ENCODE data around the gene PTPRCAP. TPM values are rescaled to one million over a fixed set of nuclear protein-coding genes. Genes with fewer than 3 reads are reported as not detected.

The PTPRCAP gene
- total and polyA plus RNA-seq, 2 donors (not counting 1 experiment from before 2014, with no cell fraction given): 266 to 565 TPM

DNA sequence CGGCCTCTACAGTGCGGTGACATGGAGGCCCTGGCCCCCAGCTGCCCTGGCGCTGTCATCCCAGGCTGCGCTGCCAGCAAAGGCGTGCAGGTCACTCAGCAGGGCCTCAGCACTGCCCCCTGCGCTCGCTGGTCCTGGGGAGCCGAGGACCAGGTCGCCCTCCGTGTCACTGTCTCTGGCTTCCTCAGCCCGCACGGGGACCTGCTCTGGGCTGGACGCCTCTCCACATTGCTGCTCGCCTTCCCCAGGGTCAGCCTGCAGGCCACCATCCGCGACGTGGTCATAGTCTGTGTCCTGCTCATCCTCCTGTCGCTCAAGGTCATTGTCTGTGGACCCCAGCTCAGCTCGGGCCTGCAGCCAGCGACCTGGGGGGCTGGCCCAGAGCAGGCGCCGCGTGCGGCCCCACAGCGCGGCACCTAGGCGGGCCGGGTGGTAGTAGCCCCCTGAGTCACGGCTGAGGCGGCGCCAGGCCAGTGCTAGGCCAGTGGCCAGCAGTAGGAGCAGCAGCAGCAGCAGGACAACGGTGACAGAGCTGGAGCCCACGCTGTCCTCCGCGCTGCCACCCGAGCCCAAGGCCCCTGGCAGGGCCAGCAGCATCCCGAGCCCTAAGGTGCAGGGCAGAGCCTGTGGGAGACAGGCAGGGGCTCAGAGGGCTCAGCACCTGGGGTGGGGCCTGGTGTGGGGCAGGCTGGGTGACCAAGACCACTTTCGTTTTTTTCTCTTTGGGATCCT is 1.6 kb downstream of the PTPRCAP start:
- H3K27me3 Mint-ChIP-seq: no peaks in the 10 kb centered on the region
- peaks cover 87% of the 10 kb centered on the region for H3K4me1 Mint-ChIP-seq
- H3K27me3 ChIP-seq (replicated peaks in 1 of 4; ENCODE audit: control extremely low read depth in 1 of 4, control insufficient read depth in 3 of 4, insufficient read depth in 4 of 4, low read length in 3 of 4): no peaks in the 10 kb centered on the region
- TF ChIP-seq CTCF (IDR thresholded peaks at IDR 0.05): no peak
- no peak for TF ChIP-seq EZH2 (IDR thresholded peaks at IDR 0.05; ENCODE audit: borderline replicate concordance, insufficient read depth, low read depth, low read length, poor library complexity, severe bottlenecking)
- peak overlapping the region; percentile 98 for H3K27ac Mint-ChIP-seq
- H3K4me1 ChIP-seq (ENCODE audit: control insufficient read depth in 2 of 2, insufficient read depth in 2 of 2, low read length in 2 of 2): peaks cover 59 to 87% of the 10 kb centered on the region in 2 donors
- intact Hi-C loops (cut with micrococcal nuclease): loop anchor here (1.0 to 2.0 kb wide), 4 partner anchors 8 to 47 kb away; partner anchors contain the start of genes AIP and RPS6KB2
- H3K4me3 Mint-ChIP-seq: peak overlapping the region; percentile 88
- peak overlapping the region; percentile 82 for H3K9ac ChIP-seq (ENCODE audit: low read length)
- peaks cover 79% of the 10 kb centered on the region for H3K79me2 ChIP-seq (ENCODE audit: control insufficient read depth, insufficient read depth, low read length)
- no peak for DNase-seq
- H3K9me3 Mint-ChIP-seq (ENCODE audit: insufficient read depth): no peaks in the 10 kb centered on the region
- 60% methylated on average over 38 of the region's 38 CpGs for WGBS (ENCODE audit: insufficient coverage)
- H3K27ac ChIP-seq (ENCODE audit: low read length in 2 of 2): peak overlapping the region; percentile 71 to 88
- H2AFZ ChIP-seq (ENCODE audit: insufficient read depth, low read depth, low read length, poor library complexity, severe bottlenecking): no peak overlapping the region
- H3K4me3 ChIP-seq (ENCODE audit: control extremely low read depth in 1 of 5, extremely low read depth in 1 of 5, insufficient read depth in 1 of 5, low read depth in 2 of 5, low read length in 4 of 5): peak overlapping the region; percentile 51 to 96 (median 86)
- ATAC-seq (ENCODE audit: low read depth): no peak
- peak overlapping the region; percentile 99 for H3K4me2 ChIP-seq (replicated peaks; ENCODE audit: low read depth, low read length, poor library complexity, severe bottlenecking)
- H3K9me3 ChIP-seq (ENCODE audit: control extremely low read depth in 1 of 3, control insufficient read depth in 2 of 3, insufficient read depth in 1 of 3, low read length in 2 of 3): peaks cover 0 to 3% (median 0%) of the 10 kb centered on the region in 3 donors
- peaks cover 0 to 51% of the 10 kb centered on the region in 2 experiments for H3K36me3 ChIP-seq (replicated peaks in 1 of 2; ENCODE audit: control extremely low read depth in 1 of 2, control insufficient read depth in 1 of 2, extremely low read depth in 1 of 2, insufficient read depth in 2 of 2, low read length in 1 of 2)
- CTCF ChIA-PET: interaction anchor here (0.6 to 4.4 kb wide), 14 partner anchors 7 to 79 kb away, joined by 3 to 63 read pairs (median 8); partner anchors contain the start of genes PITPNM1, PPP1CA, RPS6KB2 and TBC1D10C
- POLR2A ChIA-PET: interaction anchor here (0.6 to 9.5 kb wide), 16 partner anchors 7 to 69 kb away, joined by 3 to 215 read pairs (median 25); partner anchors contain the start of genes AIP, CLCF1, PITPNM1 and PPP1CA
- H4K20me1 ChIP-seq (ENCODE audit: control insufficient read depth, insufficient read depth, low read length, poor library complexity, severe bottlenecking): peaks cover 82% of the 10 kb centered on the region
